Fibroblast of lung (primary cell): ENCODE data around the gene ERBB4. TPM values are rescaled to one million over a fixed set of nuclear protein-coding genes. Genes with fewer than 3 reads are reported as not detected.

ENCODE experiments used
- DNase-seq, 2 donors: peaks; one replicate each; pipeline versions ENCODE4 v3.0.0 to v3.0.0-alpha.2; 2010; ENCODE audit warnings: low read depth in 2 of 2
- H2AFZ ChIP-seq: 2 replicates; pipeline ENCODE4 v1.5.1; 2012; ENCODE audit warnings: low read length, control low read depth, inconsistent platforms
- H3K27ac ChIP-seq: 2 replicates; pipeline ENCODE4 v1.5.1; 2011; ENCODE audit warnings: low read length, control low read depth; ENCODE audit not compliant: insufficient read depth
- H3K27me3 ChIP-seq: 2 replicates; pipeline ENCODE4 v1.5.1; 2011; ENCODE audit warnings: mild to moderate bottlenecking, low read length; ENCODE audit not compliant: control insufficient read depth, insufficient read depth
- H3K36me3 ChIP-seq: 2 replicates; pipeline ENCODE4 v1.5.1; 2011; ENCODE audit warnings: low read length; ENCODE audit not compliant: control insufficient read depth, insufficient read depth
- H3K4me1 ChIP-seq: 2 replicates; pipeline ENCODE4 v1.5.1; 2011; ENCODE audit warnings: low read length; ENCODE audit not compliant: control insufficient read depth, insufficient read depth; ENCODE audit errors: extremely low read depth
- H3K4me2 ChIP-seq: 2 replicates; pipeline ENCODE4 v1.5.1; 2011; ENCODE audit warnings: low read length, control low read depth; ENCODE audit not compliant: insufficient read depth; ENCODE audit errors: extremely low read depth
- H3K4me3 ChIP-seq, 4 experiments: fragments of 200-600 bp in 1 of 4; sonication (generic) in 1 of 4; replicated peaks in 1 of 4; 2 replicates each; pipeline ENCODE4 v1.5.1; 2011 to 2016; ENCODE audit warnings: low read length in 4 of 4, low read depth in 3 of 4, mild to moderate bottlenecking in 3 of 4, control low read depth in 2 of 4, inconsistent platforms in 1 of 4, mixed read lengths in 1 of 4; ENCODE audit not compliant: insufficient read depth in 1 of 4; ENCODE audit errors: control extremely low read depth in 1 of 4
- H3K79me2 ChIP-seq: 2 replicates; pipeline ENCODE4 v1.5.1; 2012; ENCODE audit warnings: mild to moderate bottlenecking, low read length, inconsistent platforms; ENCODE audit not compliant: control insufficient read depth, insufficient read depth
- H3K9ac ChIP-seq: 2 replicates; pipeline ENCODE4 v1.5.1; 2011; ENCODE audit warnings: mild to moderate bottlenecking, low read length, control low read depth; ENCODE audit not compliant: insufficient read depth
- H3K9me3 ChIP-seq: 2 replicates; pipeline ENCODE4 v1.5.1; 2012; ENCODE audit warnings: low read depth, low read length; ENCODE audit not compliant: control insufficient read depth, insufficient read depth
- H4K20me1 ChIP-seq: 2 replicates; pipeline ENCODE4 v1.5.1; 2011; ENCODE audit warnings: low read length; ENCODE audit not compliant: control insufficient read depth, insufficient read depth; ENCODE audit errors: extremely low read depth
- EZH2 ChIP-seq: IDR thresholded peaks from 2 replicates; pipeline ENCODE4 v1.5.1; 2012; ENCODE audit warnings: low read length, control low read depth, mild to moderate bottlenecking; ENCODE audit errors: missing control alignments
- polyA plus RNA-seq, 2 donors: library from polyadenylated mRNA; depleted of rRNA in 1 of 2; stranded (reverse) in 1 of 2; unstranded in 1 of 2; fragments of >200 nt; gene quantifications; 2 replicates each; pipeline ENCODE4 v1.2.1, GENCODE V29; 2011 to 2012; ENCODE audit warnings: missing spikeins in 1 of 2
- total RNA-seq: library from RNA; depleted of rRNA; stranded (reverse); fragments of >200 nt; gene quantifications from 2 replicates; pipeline ENCODE4 v1.2.1, GENCODE V29; 2014
- TF ChIP-seq, protein P1 (sequence below), 2 donors: IDR thresholded peaks in 1 of 2; conservative IDR thresholded peaks in 1 of 2; 1 replicate in 1 of 2; 2 replicates in 1 of 2; pipeline ENCODE4 v1.5.1; 2011 to 2012; ENCODE audit warnings: low read length in 2 of 2, control low read depth in 1 of 2, inconsistent platforms in 1 of 2, low read depth in 1 of 2, mild to moderate bottlenecking in 1 of 2

Gene ERBB4
- total and polyA plus RNA-seq, 2 donors (not counting 1 experiment from before 2014, with no cell fraction given): 0.08 to 0.17 TPM

DNA sequence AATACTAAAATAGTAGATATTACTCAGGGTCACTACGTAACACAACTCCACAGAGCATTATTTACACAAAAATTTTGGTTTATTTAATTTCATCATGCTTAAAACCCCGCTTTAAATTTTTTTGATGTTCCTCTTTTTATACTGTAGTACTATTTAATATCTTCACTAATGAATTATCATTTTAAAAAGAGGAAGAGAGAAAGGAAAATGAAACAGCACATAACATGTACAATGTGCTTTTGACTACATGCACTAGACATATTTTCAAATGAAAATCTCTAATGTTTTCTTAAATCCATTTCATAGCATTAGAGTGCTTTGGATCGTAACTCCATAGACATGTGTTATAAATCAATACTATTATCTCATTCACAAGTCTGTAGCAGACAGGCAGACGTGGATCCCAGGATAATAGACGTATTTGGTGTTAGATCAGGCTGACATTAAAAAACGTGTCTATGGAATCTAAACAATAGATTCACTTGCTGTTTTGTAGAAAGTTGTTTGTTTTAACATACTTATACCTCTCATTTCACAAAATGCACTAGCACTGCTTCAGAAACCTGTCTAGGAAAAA lies 1085.2 kb downstream of the ERBB4 start:
- no peak overlapping the region for H3K9ac ChIP-seq
- H3K9me3 ChIP-seq: no peaks in the 10 kb centered on the region
- H4K20me1 ChIP-seq: no peaks in the 10 kb centered on the region
- no peak for DNase-seq
- no peaks in the 10 kb centered on the region for H3K36me3 ChIP-seq
- no peak overlapping the region for H3K27ac ChIP-seq
- no peaks in the 10 kb centered on the region for H3K79me2 ChIP-seq
- no peaks in the 10 kb centered on the region for H3K27me3 ChIP-seq
- H2AFZ ChIP-seq: no peak overlapping the region
- H3K4me2 ChIP-seq: no peak overlapping the region
- H3K4me3 ChIP-seq: no peak overlapping the region
- TF ChIP-seq, protein P1, sequence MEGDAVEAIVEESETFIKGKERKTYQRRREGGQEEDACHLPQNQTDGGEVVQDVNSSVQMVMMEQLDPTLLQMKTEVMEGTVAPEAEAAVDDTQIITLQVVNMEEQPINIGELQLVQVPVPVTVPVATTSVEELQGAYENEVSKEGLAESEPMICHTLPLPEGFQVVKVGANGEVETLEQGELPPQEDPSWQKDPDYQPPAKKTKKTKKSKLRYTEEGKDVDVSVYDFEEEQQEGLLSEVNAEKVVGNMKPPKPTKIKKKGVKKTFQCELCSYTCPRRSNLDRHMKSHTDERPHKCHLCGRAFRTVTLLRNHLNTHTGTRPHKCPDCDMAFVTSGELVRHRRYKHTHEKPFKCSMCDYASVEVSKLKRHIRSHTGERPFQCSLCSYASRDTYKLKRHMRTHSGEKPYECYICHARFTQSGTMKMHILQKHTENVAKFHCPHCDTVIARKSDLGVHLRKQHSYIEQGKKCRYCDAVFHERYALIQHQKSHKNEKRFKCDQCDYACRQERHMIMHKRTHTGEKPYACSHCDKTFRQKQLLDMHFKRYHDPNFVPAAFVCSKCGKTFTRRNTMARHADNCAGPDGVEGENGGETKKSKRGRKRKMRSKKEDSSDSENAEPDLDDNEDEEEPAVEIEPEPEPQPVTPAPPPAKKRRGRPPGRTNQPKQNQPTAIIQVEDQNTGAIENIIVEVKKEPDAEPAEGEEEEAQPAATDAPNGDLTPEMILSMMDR (conservative IDR thresholded peaks at IDR 0.05 in 1 of 2, IDR thresholded peaks at IDR 0.05 in 1 of 2; ENCODE audit: low read depth in 1 of 2, low read length in 2 of 2): no peak
- TF ChIP-seq EZH2: no peak
- no peaks in the 10 kb centered on the region for H3K4me1 ChIP-seq

DNA sequence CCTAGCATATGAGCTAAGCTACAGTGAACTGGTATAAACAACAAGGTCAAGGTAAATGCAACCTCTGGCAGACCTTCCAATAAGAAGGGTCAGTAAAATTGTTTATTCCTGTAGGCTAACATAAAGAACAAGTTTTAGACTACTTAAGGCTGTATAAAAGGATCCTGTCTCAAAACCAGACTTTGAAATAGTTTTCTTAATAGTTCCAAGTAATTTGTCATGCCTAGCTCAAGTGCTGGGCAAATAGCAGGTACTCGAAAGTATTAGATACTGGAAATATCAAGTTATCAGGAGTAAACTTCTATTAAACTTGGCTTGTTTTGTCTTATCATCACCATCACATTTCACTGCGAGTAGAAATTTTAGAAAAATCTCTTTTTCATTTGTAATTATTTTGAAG lies 1087.0 kb downstream of the ERBB4 start:
- Histone ChIP-seq H3K4me1 (no peaks in the 10 kb centered on the region), H2AFZ (no peak overlapping the region), H4K20me1 (no peaks in the 10 kb centered on the region), H3K27ac (no peak overlapping the region), H3K4me2 (no peak overlapping the region), H3K79me2 (no peaks in the 10 kb centered on the region), H3K9me3 (no peaks in the 10 kb centered on the region), H3K9ac (no peak overlapping the region), H3K27me3 (no peaks in the 10 kb centered on the region), H3K4me3 (no peak overlapping the region), H3K36me3 (no peaks in the 10 kb centered on the region)
- no peak for TF ChIP-seq EZH2
- TF ChIP-seq, protein P1 (conservative IDR thresholded peaks at IDR 0.05 in 1 of 2, IDR thresholded peaks at IDR 0.05 in 1 of 2; ENCODE audit: low read depth in 1 of 2, low read length in 2 of 2): no peak
- DNase-seq: no peak

DNA sequence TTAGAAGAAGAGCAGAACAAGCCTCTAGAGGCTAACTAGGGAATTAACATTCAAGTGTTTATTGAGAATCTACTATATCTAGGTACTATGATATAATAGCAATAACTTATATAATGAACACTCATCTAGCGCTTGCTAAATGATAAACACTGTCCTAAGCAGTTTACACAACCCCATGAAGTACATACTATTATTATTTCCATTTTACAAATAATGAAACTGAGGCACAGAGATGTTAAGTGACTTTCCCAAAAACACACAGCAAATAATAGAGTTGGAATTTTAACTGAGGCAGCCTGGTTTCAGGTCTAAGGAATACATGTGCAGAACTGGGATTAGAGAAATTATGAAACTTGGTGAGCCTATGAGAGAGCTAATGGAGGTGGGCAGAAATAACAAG lies 1088.8 kb downstream of the ERBB4 start:
- Histone ChIP-seq H3K9ac (no peak overlapping the region), H3K9me3 (no peaks in the 10 kb centered on the region), H3K27me3 (no peaks in the 10 kb centered on the region), H3K4me3 (no peak overlapping the region), H3K4me2 (no peak overlapping the region), H4K20me1 (no peaks in the 10 kb centered on the region), H3K27ac (no peak overlapping the region), H3K79me2 (no peaks in the 10 kb centered on the region), H3K36me3 (no peaks in the 10 kb centered on the region), H2AFZ (no peak overlapping the region), H3K4me1 (no peaks in the 10 kb centered on the region)
- no peak for DNase-seq
- TF ChIP-seq, protein P1 (conservative IDR thresholded peaks at IDR 0.05 in 1 of 2, IDR thresholded peaks at IDR 0.05 in 1 of 2; ENCODE audit: low read depth in 1 of 2, low read length in 2 of 2): no peak
